DMS53 treated with DMSO at 0.1 percent for 48 hours (cell line): ENCODE results near the gene NELFE.
"Not testable (repeated sequence)": the region's sequence is repeated elsewhere in the genome, so short reads cannot be mapped to it uniquely, and the experiment has no call there.

Source experiments
- DNase-seq: peaks from one replicate; lab custom pipeline; 2025; ENCODE audit not compliant: unreplicated experiment; lab: John Stamatoyannopoulos, UW

The NELFE gene, protein sequence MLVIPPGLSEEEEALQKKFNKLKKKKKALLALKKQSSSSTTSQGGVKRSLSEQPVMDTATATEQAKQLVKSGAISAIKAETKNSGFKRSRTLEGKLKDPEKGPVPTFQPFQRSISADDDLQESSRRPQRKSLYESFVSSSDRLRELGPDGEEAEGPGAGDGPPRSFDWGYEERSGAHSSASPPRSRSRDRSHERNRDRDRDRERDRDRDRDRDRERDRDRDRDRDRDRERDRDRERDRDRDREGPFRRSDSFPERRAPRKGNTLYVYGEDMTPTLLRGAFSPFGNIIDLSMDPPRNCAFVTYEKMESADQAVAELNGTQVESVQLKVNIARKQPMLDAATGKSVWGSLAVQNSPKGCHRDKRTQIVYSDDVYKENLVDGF

GRCh38 chr6:31958741-31959739 lies at the start of gene NELFE, which contains the start of gene SKIC2:
Gene NELFE (minus strand): TSS chr6:31958971. CDS start chr6:31958446, 525 bp downstream.
Gene SKIC2 (plus strand): TSS chr6:31959175. CDS start chr6:31959193, 18 bp downstream.
- DNase-seq, result peak; percentile 96

GRCh38 chr6:32008037-32008436 lies 49.3 kb upstream of the NELFE start:
- not testable (repeated sequence) for DNase-seq

GRCh38 chr6:32007086-32007485 lies 48.3 kb upstream of the NELFE start:
- not testable (repeated sequence) for DNase-seq

DNA sequence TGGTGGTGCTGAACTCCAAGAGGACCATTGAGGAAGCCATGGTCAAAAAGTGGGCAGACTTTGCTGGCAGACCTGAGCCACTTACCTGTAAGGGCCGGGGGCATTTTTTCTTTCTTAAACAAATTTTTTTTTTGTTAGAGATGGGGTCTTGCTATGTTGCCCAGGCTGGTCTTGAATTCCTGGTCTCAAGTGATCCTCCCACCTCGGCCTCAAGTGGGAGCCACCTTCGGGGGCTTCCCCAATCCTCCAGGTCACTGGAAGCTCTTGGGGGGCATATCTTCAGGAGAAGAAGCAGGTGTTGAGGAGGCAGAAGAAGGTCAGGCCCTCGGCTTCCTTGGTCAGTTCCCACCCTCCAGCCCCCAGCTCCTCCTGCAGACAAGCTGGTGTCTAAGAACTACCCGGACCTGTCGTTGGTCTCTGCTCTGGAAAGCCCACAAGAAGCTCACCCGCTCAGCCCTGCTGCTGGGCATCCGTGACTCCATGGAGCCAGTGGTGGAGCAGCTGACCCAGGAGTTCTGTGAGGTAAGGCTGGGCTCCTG lies 47.3 kb upstream of the NELFE start:
- DNase-seq, result not testable (repeated sequence)

DNA sequence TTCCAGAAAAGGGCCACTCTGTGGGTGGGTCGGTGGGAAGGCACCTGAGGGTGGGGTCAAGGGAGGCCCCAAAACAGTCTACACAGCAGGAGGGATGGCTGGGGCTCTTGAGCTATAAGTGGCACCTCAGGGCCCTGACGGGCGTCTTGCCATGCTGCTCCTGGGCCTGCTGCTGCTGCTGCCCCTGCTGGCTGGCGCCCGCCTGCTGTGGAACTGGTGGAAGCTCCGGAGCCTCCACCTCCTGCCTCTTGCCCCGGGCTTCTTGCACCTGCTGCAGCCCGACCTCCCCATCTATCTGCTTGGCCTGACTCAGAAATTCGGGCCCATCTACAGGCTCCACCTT lies 46.7 kb upstream of the NELFE start:
- DNase-seq, result not testable (repeated sequence)

DNA sequence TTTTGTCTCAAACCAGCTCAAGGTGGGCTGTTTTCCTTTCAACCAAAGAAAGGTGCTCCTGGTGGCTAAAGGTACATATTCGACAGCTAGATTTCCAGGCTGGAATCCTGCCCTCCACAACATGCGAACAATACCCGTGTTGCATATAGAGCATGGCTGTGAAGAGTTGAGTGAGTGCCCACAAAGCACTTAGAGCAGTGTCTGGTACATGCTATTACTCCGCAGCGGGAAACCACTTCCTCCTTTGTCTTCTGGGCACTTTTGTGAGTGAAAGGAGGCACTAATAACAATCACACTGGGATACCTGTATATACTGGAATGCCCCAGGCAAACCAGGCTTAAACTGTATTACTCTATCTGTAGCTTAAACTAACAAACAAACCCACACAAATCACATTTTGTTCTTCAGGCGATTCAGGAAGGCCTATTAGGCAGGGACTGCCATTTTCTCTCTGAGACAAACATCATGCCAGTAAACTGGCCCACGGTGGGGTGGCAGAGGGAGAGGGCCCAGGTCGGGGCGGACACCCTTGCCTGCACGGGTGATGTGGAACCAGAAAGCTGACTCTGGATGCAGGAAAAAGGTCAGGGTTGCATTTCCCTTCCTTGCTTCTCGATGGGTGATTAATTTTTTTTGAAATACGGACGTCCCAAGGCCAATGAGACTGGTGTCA lies 46.2 kb upstream of the NELFE start:
- not testable (repeated sequence) for DNase-seq

DNA sequence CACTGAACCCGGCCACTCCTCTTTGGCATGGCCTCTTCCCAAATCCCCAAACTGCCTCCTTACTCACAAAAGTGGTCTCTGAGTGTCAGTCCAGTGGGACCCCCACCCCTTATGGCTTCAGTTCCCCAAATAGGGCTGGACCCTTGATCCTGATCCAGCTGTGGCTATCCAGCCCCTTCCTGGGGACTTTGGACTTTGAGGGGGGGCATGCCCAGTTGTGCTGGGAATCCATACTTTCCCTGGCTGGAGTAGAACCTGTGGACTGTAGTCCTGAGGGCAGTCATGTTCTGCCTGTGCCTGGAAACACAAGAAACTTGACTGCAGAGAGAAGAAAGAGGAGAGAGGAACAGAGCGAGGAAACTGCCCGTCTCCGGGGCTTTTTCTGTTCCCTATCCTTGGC lies 45.6 kb upstream of the NELFE start:
- DNase-seq, result not testable (repeated sequence)

GRCh38 chr6:32003301-32003700 lies 44.5 kb upstream of the NELFE start:
- not testable (repeated sequence) for DNase-seq

DNA sequence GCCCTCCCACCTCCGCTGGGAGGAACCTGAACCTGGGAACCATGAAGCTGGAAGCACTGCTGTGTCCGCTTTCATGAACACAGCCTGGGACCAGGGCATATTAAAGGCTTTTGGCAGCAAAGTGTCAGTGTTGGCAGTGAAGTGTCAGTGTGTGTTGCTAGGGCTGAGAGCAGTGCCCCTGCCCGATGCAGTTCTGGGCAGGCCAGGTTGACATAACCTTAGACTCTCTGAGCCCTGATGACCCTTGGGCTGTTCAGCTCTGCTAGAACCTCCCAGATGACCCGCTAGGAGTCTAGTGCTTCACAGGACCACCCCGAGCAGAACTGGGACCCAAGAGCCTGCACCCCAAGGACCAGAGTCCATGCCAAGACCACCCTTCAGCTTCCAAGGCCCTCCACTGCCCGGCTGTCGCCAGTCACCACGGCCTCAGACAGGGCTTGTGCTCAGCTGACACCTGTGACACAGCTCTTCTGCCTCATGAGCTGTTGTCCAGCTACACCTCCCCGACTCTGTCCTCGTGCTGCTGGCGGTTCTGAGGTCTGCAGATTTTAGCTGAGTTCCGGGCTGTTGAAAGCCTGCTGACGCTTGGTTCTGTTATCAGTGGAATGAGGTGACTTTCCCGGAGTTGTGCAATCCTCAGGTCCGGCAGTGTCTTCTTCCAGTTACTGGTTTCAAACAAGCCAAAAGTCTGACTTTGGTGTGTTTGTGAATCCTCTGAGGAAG lies 43.9 kb upstream of the NELFE start:
- not testable (repeated sequence) for DNase-seq

- DNase-seq, result not testable (repeated sequence)
Observed at GRCh38 chr6:31996385-31996784, 37.6 kb upstream of the NELFE start.

DNA sequence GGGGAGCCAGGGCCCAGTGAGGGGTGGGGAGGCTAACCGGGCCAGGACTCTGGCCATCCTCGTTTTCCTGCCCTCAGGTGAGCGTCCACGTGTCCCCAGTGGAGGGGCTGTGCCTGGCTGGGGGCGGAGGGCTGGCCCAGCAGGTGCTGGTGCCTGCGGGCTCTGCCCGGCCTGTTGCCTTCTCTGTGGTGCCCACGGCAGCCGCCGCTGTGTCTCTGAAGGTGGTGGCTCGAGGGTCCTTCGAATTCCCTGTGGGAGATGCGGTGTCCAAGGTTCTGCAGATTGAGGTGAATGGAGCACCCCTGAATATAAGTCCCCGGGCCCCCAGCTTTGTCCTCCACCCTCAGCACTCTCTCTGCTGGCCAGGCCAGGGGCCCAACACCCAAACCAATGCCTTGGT lies 35.6 kb upstream of the NELFE start:
- DNase-seq, result not testable (repeated sequence)

- not testable (repeated sequence) for DNase-seq
Observed at GRCh38 chr6:31989363-31989762, 30.6 kb upstream of the NELFE start.

GRCh38 chr6:31981744-31982143 lies 23.0 kb upstream of the NELFE start, which contains the start of gene C4A:
Gene C4A (plus strand): TSS chr6:31982057. CDS start chr6:31982108, 51 bp downstream.
- DNase-seq, result not testable (repeated sequence)

DNA sequence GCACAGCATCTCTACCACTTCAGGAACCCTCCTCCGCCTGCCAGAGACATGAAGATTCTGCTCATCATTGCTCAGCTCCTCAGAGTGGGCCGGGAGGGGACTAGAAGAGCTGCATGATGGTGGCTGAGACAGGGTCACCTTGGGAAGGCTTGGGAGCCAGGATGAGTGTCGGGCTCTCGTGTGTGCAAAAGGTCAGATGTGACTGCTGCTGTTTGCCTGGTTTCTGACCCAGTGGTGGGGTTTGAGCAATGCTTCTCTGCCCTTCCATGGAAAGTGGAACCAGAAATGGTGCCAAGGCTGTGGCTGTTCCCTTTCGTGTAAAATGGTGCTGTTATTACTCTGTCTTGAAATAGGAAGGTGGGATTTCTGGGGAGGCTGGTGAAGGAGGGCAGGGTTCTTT lies 22.2 kb upstream of the NELFE start:
- DNase-seq, result not testable (repeated sequence)

GRCh38 chr6:31980195-31980876 lies 21.6 kb upstream of the NELFE start:
- not testable (repeated sequence) for DNase-seq

DNA sequence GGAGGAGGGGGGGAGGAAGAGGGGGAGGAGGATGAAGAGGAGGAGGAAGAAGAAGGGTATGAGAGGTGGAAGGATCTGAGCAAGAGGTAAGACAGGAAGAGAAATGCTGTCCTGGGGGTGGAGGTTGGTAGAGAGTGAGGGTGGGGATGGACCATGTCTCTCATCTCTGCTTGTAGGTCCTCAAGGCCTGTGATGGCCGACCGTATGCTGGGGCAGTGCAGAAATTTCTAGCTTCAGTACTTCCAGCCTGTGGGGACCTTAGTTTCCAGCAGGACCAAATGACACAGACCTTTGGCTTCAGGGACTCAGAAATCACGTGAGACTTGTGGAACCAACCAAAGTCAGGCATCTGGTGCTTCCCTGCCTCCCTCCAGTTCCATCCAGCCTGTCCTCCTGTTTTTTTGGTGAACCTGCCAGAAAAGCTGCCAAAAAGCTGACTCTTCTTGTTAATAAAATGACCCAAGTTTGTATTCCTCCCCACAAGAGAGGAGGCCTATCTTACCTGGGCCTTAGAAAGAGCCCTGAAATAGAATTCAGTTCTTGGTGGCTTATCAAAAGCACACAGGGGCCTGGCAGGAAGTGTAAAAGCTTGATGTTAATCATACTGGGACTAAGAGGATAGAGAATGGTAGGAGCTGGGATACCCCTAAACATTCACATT lies 20.6 kb upstream of the NELFE start:
- DNase-seq, result no peak

DNA sequence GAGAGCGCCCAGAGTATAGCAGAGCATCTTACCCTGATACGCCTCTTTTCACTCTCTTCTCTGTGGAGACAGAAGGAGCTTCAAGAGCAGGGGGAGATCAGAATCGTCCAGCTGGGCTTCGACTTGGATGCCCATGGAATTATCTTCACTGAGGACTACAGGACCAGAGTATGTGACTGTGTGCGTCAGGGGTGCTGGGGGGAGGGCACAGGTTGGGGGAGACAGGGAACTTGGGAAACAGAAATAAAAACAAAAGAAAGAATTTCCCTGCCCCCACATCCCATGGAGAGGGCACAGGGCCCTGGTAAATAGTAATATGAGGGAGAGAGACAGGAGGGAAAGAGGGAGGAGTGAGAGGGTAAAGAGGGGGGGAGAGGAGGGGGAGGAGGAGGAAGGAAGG lies 20.1 kb upstream of the NELFE start:
- DNase-seq, result no peak

- DNase-seq, result no peak
Observed at GRCh38 chr6:31977816-31978431, 19.2 kb upstream of the NELFE start.
